Measurements from ENCODE around the gene CBX2.

DNA sequence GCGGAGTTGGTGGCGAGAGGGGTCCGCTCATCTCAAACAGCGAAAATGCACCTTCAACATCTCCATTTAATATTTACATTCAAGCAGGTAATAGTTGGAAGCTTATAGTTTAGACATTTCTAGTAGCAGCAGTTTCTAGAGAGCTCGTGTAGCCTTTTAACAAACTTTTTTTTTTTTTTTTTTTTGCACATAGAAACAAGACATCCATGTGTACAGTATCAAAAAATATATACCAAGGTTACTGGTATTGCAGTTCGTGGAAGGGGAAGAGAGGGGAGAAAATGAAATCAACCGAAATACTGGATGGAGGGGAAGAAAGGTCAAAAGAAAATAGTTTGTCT is 55.1 kb downstream of the CBX2 start:
- TF ChIP-seq, protein P1, sequence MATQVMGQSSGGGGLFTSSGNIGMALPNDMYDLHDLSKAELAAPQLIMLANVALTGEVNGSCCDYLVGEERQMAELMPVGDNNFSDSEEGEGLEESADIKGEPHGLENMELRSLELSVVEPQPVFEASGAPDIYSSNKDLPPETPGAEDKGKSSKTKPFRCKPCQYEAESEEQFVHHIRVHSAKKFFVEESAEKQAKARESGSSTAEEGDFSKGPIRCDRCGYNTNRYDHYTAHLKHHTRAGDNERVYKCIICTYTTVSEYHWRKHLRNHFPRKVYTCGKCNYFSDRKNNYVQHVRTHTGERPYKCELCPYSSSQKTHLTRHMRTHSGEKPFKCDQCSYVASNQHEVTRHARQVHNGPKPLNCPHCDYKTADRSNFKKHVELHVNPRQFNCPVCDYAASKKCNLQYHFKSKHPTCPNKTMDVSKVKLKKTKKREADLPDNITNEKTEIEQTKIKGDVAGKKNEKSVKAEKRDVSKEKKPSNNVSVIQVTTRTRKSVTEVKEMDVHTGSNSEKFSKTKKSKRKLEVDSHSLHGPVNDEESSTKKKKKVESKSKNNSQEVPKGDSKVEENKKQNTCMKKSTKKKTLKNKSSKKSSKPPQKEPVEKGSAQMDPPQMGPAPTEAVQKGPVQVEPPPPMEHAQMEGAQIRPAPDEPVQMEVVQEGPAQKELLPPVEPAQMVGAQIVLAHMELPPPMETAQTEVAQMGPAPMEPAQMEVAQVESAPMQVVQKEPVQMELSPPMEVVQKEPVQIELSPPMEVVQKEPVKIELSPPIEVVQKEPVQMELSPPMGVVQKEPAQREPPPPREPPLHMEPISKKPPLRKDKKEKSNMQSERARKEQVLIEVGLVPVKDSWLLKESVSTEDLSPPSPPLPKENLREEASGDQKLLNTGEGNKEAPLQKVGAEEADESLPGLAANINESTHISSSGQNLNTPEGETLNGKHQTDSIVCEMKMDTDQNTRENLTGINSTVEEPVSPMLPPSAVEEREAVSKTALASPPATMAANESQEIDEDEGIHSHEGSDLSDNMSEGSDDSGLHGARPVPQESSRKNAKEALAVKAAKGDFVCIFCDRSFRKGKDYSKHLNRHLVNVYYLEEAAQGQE (IDR thresholded peaks at IDR 0.05; ENCODE audit: insufficient read depth in 1 of 2, low read depth in 2 of 2, low read length in 2 of 2) = no peak
- TF ChIP-seq TAF1 (IDR thresholded peaks at IDR 0.05; ENCODE audit: borderline replicate concordance, insufficient read depth, low read length) = no peak
